ENCODE data around the gene RBPJ.

DNA sequence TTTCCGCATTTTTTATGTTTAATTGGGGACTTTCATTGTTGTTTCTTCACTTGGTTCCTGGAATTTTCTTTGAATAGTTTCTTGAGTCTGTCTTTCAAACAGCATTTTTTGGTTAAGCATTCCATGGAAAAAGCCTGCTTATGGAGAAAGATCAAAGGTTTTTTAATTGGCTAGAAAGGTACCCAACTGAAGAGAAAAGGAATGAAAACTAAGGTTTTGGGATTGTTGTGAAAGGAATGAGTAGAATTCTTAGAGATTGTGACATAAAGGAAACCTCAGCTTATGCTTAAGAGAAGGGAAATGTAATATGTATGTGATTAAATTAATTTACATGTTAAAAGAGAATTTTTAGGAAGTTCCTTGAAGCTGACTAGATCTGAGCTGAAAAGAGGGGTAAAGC lies 86.7 kb downstream of the RBPJ start:
- TF ChIP-seq, protein P1, sequence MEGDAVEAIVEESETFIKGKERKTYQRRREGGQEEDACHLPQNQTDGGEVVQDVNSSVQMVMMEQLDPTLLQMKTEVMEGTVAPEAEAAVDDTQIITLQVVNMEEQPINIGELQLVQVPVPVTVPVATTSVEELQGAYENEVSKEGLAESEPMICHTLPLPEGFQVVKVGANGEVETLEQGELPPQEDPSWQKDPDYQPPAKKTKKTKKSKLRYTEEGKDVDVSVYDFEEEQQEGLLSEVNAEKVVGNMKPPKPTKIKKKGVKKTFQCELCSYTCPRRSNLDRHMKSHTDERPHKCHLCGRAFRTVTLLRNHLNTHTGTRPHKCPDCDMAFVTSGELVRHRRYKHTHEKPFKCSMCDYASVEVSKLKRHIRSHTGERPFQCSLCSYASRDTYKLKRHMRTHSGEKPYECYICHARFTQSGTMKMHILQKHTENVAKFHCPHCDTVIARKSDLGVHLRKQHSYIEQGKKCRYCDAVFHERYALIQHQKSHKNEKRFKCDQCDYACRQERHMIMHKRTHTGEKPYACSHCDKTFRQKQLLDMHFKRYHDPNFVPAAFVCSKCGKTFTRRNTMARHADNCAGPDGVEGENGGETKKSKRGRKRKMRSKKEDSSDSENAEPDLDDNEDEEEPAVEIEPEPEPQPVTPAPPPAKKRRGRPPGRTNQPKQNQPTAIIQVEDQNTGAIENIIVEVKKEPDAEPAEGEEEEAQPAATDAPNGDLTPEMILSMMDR (IDR thresholded peaks at IDR 0.05) = no peak
- no peak for TF ChIP-seq POLR2A (IDR thresholded peaks at IDR 0.05)
